Suppressor macrophage treated with lipopolysaccharide for 1 hour (primary cell): ENCODE results near the gene NUDT1.
"Not testable (repeated sequence)": the region's sequence is repeated elsewhere in the genome, so short reads cannot be mapped to it uniquely, and the experiment has no call there.

ENCODE experiments used
- DNase-seq, 3 donors: peaks; one replicate each; pipeline ENCODE4 v3.0.0-alpha.2; 2020 to 2022

NUDT1 gene

GRCh38 chr7:2251381-2251780, 9.4 kb downstream of the NUDT1 start:
- no peak for DNase-seq

GRCh38 chr7:2251841-2252771, 10.1 kb downstream of the NUDT1 start:
- DNase-seq = no peak

- DNase-seq = no peak
Observed at GRCh38 chr7:2253021-2253420, 11.0 kb downstream of the NUDT1 start.

- no peak for DNase-seq
Observed at GRCh38 chr7:2253525-2254244, 11.7 kb downstream of the NUDT1 start.

- no peak for DNase-seq
Observed at GRCh38 chr7:2254429-2255144, 12.6 kb downstream of the NUDT1 start.

- DNase-seq = no peak
Observed at GRCh38 chr7:2255145-2256139, 13.4 kb downstream of the NUDT1 start.

- DNase-seq = no peak
Observed at GRCh38 chr7:2256306-2257045, 14.4 kb downstream of the NUDT1 start.

GRCh38 chr7:2257046-2257551, 15.1 kb downstream of the NUDT1 start:
- no peak for DNase-seq

- no peak for DNase-seq
Observed at GRCh38 chr7:2257651-2258050, 15.6 kb downstream of the NUDT1 start.

- DNase-seq = no peak
Observed at GRCh38 chr7:2258661-2259365, 16.8 kb downstream of the NUDT1 start.

- DNase-seq = no peak
Observed at GRCh38 chr7:2259480-2259879, 17.5 kb downstream of the NUDT1 start.

- DNase-seq = no peak
Observed at GRCh38 chr7:2260820-2261219, 18.8 kb downstream of the NUDT1 start.

GRCh38 chr7:2261611-2262010, 19.6 kb downstream of the NUDT1 start:
- DNase-seq = peak; percentile 72 to 77 (median 75)

GRCh38 chr7:2263176-2263575, 21.1 kb downstream of the NUDT1 start:
- no peak for DNase-seq

- no peak for DNase-seq
Observed at GRCh38 chr7:2264158-2264557, 22.1 kb downstream of the NUDT1 start.

- DNase-seq = no peak
Observed at GRCh38 chr7:2266911-2267310, 24.9 kb downstream of the NUDT1 start.

- DNase-seq = not testable (repeated sequence)
Observed at GRCh38 chr7:2269089-2269990, 27.3 kb downstream of the NUDT1 start.

- no peak for DNase-seq
Observed at GRCh38 chr7:2269991-2270460, 28.0 kb downstream of the NUDT1 start.

GRCh38 chr7:2270495-2270894, 28.5 kb downstream of the NUDT1 start:
- no peak for DNase-seq
